Astrocyte (in vitro differentiated cells and primary cell): Measurements from ENCODE around the gene HECW1.

Experiments
- EZH2 ChIP-seq: IDR thresholded peaks from 2 replicates; pipeline ENCODE4 v1.6.1; 2012; ENCODE audit warnings: mild to moderate bottlenecking, low read length, inconsistent platforms; ENCODE audit not compliant: insufficient read depth
- TF ChIP-seq, protein P1 (sequence below): IDR thresholded peaks from 2 replicates; pipeline ENCODE4 v1.5.1; 2011; ENCODE audit warnings: low read depth, mild to moderate bottlenecking, inconsistent platforms, low read length, moderate library complexity; ENCODE audit not compliant: insufficient read depth

DNA sequence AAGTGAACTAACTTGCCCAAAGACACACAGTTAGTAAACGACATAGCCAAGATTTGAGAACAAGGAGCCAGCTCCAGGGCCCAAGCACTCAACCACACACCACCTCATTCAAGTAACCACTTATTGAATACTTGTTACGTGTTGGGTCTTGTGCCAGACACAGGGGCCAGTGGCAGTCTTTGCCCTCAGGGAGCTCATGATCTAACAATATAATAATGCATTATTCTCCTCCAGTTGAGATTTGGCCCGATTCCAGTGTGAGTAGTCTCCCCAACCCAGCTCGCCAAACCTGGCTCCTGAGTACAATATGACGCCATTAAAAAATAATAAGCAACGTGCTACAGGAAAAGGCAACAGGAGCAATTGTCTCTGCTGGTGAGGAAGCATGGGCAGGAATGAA lies 456.1 kb downstream of the HECW1 start:
- TF ChIP-seq, protein P1, sequence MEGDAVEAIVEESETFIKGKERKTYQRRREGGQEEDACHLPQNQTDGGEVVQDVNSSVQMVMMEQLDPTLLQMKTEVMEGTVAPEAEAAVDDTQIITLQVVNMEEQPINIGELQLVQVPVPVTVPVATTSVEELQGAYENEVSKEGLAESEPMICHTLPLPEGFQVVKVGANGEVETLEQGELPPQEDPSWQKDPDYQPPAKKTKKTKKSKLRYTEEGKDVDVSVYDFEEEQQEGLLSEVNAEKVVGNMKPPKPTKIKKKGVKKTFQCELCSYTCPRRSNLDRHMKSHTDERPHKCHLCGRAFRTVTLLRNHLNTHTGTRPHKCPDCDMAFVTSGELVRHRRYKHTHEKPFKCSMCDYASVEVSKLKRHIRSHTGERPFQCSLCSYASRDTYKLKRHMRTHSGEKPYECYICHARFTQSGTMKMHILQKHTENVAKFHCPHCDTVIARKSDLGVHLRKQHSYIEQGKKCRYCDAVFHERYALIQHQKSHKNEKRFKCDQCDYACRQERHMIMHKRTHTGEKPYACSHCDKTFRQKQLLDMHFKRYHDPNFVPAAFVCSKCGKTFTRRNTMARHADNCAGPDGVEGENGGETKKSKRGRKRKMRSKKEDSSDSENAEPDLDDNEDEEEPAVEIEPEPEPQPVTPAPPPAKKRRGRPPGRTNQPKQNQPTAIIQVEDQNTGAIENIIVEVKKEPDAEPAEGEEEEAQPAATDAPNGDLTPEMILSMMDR: no peak
- TF ChIP-seq EZH2: no peak
